Calu3 (cell line): ENCODE measurements around the gene ECPAS. TPM values are rescaled to one million over a fixed set of nuclear protein-coding genes. Genes with fewer than 3 reads are reported as not detected.

ENCODE experiments used
- BruUV-seq: library from RNA; stranded (reverse); fragments of 400-500 nt; replicated peaks from 2 replicates; lab custom pipeline; 2021; lab: Mats Ljungman, UMichigan
- CTCF ChIA-PET: fragments of 300-600 bp; sonication (Branson Sonifier 250); formaldehyde crosslinking; loops from one replicate; lab custom pipeline; 2022; ENCODE audit warnings: antibody characterized with exemption; lab: Charles Lee
- DNase-seq: peaks from one replicate; pipeline ENCODE4 v3.0.0; 2022
- H3K27ac Mint-ChIP-seq: one replicate; pipeline ENCODE4 v1.8.0; 2022; ENCODE audit warnings: mixed read lengths; ENCODE audit not compliant: unreplicated experiment
- H3K27me3 Mint-ChIP-seq: one replicate; pipeline ENCODE4 v1.8.0; 2022; ENCODE audit warnings: mixed read lengths; ENCODE audit not compliant: unreplicated experiment
- H3K36me3 Mint-ChIP-seq: one replicate; pipeline ENCODE4 v1.8.0; 2022; ENCODE audit warnings: mild to moderate bottlenecking, moderate library complexity, mixed read lengths; ENCODE audit not compliant: insufficient read depth, unreplicated experiment
- H3K4me1 Mint-ChIP-seq: one replicate; pipeline ENCODE4 v1.8.0; 2022; ENCODE audit warnings: mild to moderate bottlenecking, low read depth, mixed read lengths; ENCODE audit not compliant: unreplicated experiment
- H3K4me3 Mint-ChIP-seq: one replicate; pipeline ENCODE4 v1.8.0; 2022; ENCODE audit warnings: mild to moderate bottlenecking, low read depth, moderate library complexity, mixed read lengths; ENCODE audit not compliant: unreplicated experiment
- H3K9me3 Mint-ChIP-seq: one replicate; pipeline ENCODE4 v1.8.0; 2022; ENCODE audit warnings: low read depth, mixed read lengths; ENCODE audit not compliant: unreplicated experiment
- intact Hi-C: fragments of 100-400 bp; cut with micrococcal nuclease; formaldehyde crosslinking; loops from one replicate; pipeline ENCODE4 v1.10.0; 2022; ENCODE audit not compliant: unreplicated experiment
- total RNA-seq: library from RNA; stranded (reverse); gene quantifications from 2 replicates; pipeline ENCODE4 v1.2.3, GENCODE V29; 2022
- TF ChIP-seq, protein P1 (sequence below): fragments of 200-600 bp; IDR thresholded peaks from one replicate; pipeline ENCODE4 v1.8.0; 2022; ENCODE audit warnings: antibody characterized with exemption; ENCODE audit not compliant: unreplicated experiment

The ECPAS gene
- total RNA-seq, 1 experiment from 2014 or later: 57.8 TPM

DNA sequence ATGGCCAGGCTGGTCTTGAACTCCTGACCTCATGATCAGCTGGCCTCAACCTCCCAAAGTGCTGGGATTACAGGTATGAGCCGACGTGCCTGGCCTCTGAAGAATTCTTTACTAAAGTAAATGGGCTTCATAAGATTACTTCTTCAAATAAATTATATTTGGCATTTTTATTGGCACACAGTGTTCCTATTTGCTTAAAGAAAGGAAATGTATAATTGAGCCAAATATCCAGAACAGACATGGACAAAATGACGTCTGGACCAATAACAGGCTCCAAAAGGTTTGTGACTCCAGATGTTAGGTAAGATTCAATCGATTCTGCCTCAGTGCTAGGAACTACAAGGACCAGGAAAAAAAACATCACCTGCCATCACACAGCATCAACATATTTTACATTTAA is 40.7 kb downstream of the ECPAS start:
- Mint-ChIP-seq H3K9me3 (no peaks in the 10 kb centered on the region), H3K36me3 (peaks cover 15% of the 10 kb centered on the region)
- BruUV-seq: no TSS peak

DNA sequence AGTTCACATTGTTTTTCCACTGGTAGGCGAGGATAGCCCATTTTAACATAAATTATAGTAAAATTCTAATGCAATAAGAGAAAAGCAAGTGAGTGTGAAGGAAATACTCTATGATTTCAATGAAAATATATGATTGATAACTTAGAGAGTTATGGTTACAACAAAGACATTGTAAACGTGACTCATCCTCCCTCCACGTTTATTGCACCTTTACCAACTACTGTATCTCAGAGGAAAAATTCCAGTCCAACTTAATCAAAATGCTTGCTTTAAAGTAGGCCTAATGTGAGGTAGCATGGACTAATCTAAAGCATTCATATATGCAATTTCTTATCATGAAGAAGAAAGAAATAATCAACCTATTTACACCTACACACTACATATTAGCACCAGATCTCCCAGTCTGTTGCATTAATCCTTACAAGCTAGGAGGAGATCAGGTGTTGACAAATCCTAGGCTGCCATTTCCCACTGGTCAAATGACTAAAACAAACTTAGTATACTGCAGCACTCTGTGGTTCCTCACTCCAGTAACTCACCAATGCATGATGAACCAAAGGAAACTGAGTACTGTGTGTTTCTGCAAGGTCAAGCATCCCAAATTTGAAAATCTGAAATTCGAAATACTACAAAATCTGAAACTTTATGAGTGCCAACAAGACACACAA is 41.7 kb downstream of the ECPAS start:
- BruUV-seq: no TSS peak
- Mint-ChIP-seq H3K27ac (no peak overlapping the region), H3K9me3 (no peaks in the 10 kb centered on the region), H3K27me3 (no peaks in the 10 kb centered on the region), H3K4me1 (no peaks in the 10 kb centered on the region), H3K36me3 (peaks cover 15% of the 10 kb centered on the region), H3K4me3 (no peak overlapping the region)
- CTCF ChIA-PET: no interaction called here
- no peak for DNase-seq
- TF ChIP-seq, protein P1, sequence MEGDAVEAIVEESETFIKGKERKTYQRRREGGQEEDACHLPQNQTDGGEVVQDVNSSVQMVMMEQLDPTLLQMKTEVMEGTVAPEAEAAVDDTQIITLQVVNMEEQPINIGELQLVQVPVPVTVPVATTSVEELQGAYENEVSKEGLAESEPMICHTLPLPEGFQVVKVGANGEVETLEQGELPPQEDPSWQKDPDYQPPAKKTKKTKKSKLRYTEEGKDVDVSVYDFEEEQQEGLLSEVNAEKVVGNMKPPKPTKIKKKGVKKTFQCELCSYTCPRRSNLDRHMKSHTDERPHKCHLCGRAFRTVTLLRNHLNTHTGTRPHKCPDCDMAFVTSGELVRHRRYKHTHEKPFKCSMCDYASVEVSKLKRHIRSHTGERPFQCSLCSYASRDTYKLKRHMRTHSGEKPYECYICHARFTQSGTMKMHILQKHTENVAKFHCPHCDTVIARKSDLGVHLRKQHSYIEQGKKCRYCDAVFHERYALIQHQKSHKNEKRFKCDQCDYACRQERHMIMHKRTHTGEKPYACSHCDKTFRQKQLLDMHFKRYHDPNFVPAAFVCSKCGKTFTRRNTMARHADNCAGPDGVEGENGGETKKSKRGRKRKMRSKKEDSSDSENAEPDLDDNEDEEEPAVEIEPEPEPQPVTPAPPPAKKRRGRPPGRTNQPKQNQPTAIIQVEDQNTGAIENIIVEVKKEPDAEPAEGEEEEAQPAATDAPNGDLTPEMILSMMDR: no peak
- intact Hi-C loops: no loop called here

More for the DNA sequence above, 40.7 kb downstream of the ECPAS start:
- CTCF ChIA-PET: no interaction called here
- H3K27me3 Mint-ChIP-seq: no peaks in the 10 kb centered on the region
- H3K27ac Mint-ChIP-seq: no peak overlapping the region
- no peak overlapping the region for H3K4me3 Mint-ChIP-seq
- DNase-seq: no peak
- H3K4me1 Mint-ChIP-seq: no peaks in the 10 kb centered on the region
- TF ChIP-seq, protein P1: no peak
- intact Hi-C loops: no loop called here

- BruUV-seq: no TSS peak
- CTCF ChIA-PET: no interaction called here
- intact Hi-C loops: no loop called here
- Mint-ChIP-seq H3K27me3 (no peaks in the 10 kb centered on the region), H3K4me1 (no peaks in the 10 kb centered on the region), H3K4me3 (no peak overlapping the region), H3K36me3 (peaks cover 15% of the 10 kb centered on the region), H3K9me3 (no peaks in the 10 kb centered on the region), H3K27ac (no peak overlapping the region)
- DNase-seq: no peak
- TF ChIP-seq, protein P1: no peak
These were observed 44.0 kb downstream of the ECPAS start for GRCh38 chr9:111440226-111440625.

- CTCF ChIA-PET: no interaction called here
- peaks cover 10% of the 10 kb centered on the region for H3K36me3 Mint-ChIP-seq
- TF ChIP-seq, protein P1: no peak
- intact Hi-C loops: no loop called here
- no peaks in the 10 kb centered on the region for H3K9me3 Mint-ChIP-seq
- H3K27ac Mint-ChIP-seq: no peak overlapping the region
- no TSS peak for BruUV-seq
- DNase-seq: no peak
- no peaks in the 10 kb centered on the region for H3K27me3 Mint-ChIP-seq
- H3K4me3 Mint-ChIP-seq: no peak overlapping the region
- H3K4me1 Mint-ChIP-seq: no peaks in the 10 kb centered on the region
These were observed 45.5 kb downstream of the ECPAS start for GRCh38 chr9:111438541-111439235.
